GM18951 (cell line): ENCODE measurements around the gene SEC24A.
"Not testable (repeated sequence)": the region's sequence is repeated elsewhere in the genome, so short reads cannot be mapped to it uniquely, and the experiment has no call there.

ENCODE experiments used
- POLR2A ChIP-seq: IDR thresholded peaks from 4 replicates; pipeline ENCODE4 v1.6.1; 2011; ENCODE audit warnings: mild to moderate bottlenecking; ENCODE audit not compliant: insufficient read length, insufficient read depth; ENCODE audit errors: extremely low read depth
- in situ Hi-C: fragments of 300-500 bp; cut with MboI; formaldehyde crosslinking; loops from one replicate; pipeline ENCODE4 v1.12.0; 2022; ENCODE audit warnings: low sequenced_read_pairs, mixed read lengths, inconsistent platforms; ENCODE audit not compliant: unreplicated experiment

SEC24A gene

DNA sequence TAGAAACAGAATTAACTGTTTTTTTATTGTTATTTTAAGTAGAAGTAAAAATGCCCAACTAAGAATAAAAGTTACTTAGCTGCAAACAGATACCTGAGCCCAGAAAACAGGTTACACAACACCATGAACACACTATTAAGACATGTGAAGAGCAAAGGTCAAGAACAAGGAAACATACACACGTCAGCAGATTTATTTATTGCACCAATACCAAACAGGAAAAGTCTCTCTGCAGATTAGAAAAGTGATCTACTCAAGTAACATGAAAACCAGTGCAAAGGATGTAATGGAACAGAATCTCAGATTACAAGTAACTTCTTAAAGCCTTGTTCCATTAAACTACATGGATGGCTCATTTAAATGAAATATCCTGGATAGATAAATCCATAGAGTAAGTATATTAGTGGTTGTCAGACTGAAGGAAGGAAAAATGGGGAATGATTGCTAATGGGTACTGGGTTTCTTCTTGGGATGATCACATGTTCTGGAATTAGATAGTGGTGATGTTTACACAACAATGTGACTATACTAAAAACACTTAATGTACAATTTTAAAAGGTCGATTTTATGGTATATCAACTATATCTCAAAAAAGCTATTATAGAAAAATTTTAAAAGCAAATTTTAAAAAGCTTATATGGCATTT is 22.1 kb upstream of the SEC24A start:
- no peak for TF ChIP-seq POLR2A
- in situ Hi-C loops = no loop called here

DNA sequence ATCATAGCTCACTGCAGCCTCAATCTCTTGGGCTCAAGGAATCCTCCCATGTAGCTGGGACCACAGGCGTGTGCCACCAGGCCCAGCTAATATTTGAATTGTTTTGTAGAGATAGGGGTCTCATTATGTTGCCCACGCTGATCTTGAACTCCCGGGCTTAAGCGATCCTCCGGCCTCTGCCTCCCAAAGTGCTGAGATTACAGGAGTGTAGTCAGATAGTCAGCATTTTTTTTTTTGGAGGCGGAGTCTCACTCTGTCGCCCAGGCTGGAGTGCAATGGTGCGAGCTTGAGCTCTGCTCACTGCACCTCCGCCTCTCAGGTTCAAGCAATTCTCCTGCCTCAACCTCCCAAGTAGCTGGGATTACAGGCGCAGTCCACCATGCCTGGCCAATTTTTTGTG is 14.4 kb upstream of the SEC24A start:
- TF ChIP-seq POLR2A = no peak
- in situ Hi-C loops = no loop called here

DNA sequence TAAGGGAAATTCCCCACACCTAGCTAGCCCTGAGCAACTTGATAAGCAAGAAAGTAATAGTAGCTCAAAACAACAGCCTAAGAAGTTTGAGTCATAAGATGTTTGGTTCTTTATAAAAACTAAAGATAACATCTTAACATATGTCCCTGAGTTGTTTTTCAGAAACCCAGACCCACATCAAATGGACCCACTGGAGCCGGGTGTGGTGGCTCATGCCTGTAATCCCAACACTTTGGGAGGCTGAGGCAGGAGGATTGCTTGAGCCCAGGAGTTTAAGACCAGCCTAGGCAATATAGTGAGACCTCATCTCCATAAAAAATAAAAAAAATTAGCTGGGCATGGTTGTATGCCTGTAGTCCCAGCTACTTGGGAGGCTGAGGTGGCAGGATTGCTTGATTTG is 13.2 kb upstream of the SEC24A start:
- in situ Hi-C loops = not testable (repeated sequence)

DNA sequence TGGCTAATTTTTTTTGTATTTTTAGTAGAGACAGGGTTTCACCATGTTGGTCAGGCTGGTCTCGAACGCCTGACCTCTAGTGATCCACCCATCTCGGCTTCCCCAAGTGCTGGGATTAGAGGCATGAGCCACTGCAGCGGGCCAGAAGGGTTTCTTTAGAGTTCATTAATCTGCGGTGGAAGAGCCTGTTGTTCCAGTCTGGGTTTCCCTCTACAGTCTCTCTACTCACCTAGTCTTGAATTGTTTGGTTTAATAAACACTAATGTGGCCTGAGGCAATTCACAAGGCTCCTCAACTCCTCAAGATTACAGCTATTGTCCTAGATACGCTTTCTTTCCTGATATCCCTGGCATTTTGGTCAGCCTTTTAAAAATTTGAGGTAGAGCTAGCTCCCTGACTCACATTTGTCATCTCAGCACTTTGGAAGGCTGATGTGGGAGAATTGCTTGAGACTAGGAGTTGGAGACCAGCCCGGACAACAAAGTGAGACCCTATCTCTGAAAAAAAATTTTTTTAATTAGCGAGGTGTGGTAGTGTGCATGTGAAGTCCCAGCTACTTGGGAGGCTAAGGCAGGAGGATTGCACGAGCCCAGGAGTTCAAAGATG is 11.4 kb upstream of the SEC24A start:
- no peak for TF ChIP-seq POLR2A
- in situ Hi-C loops = no loop called here

DNA sequence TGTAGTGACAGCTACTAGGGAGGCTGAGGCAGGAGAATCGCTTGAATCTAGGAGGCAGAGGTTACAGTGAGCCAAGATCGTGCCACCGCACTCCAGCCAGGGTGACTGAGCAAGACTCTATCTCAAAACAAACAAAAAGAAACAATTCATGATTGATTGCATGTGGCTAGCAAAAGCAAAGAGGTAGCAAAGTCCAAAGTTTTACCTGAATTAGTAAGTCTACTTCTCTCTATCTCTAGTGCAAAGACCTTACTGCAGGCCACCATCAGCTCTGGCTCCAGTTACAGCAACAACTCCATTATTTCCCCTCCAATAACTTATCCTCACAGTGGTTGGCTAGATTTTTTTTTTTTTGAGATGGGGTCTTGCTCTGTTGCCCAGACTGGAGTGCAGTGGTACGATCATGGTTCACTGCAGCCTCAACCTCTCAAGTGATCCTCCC is 9.8 kb upstream of the SEC24A start:
- in situ Hi-C loops = no loop called here
- no peak for TF ChIP-seq POLR2A

DNA sequence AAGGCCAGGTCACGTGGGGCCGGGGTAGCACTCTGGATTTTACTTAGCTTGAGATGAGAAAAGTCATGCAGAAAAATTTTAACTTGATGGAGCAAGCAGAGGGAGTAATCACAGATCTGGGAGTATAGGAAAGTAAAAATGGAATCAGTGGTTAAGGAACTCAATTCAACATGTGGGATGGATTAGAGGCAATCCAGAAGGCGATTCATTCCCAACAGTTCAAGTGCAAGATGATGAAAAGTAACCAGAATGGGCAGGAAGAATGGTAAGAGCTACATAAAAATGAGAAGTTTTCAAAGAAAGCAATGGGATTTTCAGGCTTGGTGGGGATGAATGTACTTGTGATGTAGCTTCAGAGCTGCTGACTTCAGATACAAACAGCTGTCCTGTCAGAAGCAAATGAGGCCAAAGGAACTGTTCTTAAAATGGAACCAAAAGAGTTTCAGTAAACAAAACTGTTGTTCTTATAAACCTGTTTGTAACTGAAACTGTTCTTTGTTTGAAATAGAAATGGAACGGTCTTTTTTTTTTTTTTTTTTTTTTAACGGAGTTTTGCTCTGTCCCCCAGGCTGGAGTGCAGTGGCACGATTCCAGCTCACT is 5.6 kb upstream of the SEC24A start:
- in situ Hi-C loops = no loop called here
- TF ChIP-seq POLR2A = no peak

DNA sequence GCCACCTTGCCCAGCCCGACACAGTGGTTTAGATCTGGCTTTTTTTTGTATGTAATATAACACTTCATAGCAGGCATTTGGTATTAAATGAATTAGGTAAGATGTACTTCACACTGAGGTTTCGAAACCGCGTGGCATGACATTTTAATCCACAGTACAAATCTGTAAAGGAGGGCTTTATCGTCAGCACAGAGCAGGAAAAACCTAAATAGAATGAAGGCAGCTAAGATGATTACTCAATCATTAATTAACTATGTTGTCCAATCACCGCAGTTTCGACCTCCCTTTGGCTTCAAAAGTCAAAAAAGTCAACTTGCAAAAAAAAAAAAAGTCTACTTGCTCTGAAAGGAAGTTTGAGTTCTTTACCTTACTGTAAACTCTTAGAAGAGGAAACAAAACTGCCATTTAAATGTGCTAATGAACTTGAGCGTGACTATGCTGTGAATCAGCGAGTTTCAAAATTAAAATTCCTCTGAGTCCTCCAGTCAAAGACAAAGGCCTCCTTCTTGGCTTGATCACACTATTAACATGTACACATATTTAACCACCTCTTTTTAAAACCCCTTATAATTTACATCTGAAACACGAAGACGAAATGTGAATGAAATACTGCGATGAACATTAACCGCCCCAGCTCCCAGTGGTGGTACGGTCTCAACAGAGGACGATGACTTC is 698 bp upstream of the SEC24A start:
- no peak for TF ChIP-seq POLR2A
- in situ Hi-C loops = no loop called here

DNA sequence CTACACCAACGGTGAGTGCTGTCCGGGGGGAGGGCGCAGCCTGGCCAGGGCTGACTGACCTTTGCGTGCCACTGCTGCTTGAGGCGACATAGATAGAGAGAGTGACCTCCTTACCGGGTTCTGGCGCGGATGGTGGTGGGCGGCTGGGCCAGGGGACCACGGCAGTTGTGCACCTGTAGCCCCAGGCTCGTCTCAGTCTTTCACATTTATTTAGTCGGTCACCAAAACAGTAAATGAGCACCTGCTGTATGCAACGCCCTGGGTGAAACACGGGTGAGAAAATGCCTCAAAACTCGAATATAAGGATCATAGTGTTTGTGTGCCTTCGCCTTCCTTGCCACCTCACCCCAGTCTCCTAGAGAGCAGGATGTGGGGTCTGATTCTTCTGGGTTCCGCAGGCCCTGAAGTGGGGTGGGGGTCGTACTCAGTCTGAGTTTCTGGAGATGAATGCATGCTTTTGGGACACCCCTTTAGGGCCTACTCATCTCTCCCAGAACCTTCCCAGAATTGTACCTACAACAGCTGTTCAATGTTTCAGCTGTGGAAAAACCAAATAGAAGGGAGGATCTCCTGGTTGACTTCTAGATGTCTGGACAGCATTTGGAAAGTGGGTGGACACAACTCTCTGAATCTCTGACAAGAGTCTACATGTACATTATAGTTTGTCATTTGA is 714 bp downstream of the SEC24A start:
- in situ Hi-C loops = no loop called here
- TF ChIP-seq POLR2A = no peak

DNA sequence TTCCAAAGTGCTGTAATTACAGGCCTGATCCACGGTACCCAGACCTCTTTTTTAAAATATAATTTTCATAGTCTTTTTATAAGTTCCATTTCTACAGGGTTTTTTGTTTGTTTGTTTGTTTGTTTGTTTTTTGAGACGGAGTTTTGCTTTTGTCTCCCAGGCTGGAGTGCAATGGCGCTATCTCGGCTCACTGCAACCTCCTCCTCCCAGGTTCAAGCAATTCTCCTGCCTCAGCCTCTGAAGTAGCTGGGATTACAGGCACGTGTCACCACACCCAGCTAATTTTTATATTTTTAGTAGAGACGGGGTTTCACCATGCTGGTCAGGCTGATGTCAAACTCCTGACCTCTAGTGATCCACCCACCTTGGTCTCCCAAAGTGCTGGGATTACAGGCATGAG is 2.1 kb downstream of the SEC24A start:
- in situ Hi-C loops = not testable (repeated sequence)

DNA sequence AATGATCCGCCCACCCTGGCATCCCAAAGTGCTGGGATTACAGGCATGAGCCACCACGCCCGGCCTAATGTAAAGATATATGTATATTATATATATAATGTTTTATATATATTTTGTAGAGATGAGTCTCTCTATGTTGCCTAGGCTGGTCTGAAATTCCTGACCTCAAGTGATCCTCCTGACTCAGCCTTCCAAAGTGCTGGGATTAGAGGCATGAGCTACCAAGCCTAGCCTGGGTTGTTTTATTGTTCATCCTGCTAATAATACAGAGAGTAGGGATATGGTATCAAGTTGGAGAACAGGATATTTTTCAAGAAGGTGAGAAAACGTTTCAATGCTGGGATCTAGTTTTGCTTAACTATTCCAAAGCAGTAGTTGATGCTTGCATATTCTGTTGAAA is 2.9 kb downstream of the SEC24A start:
- TF ChIP-seq POLR2A = no peak
- in situ Hi-C loops = no loop called here

DNA sequence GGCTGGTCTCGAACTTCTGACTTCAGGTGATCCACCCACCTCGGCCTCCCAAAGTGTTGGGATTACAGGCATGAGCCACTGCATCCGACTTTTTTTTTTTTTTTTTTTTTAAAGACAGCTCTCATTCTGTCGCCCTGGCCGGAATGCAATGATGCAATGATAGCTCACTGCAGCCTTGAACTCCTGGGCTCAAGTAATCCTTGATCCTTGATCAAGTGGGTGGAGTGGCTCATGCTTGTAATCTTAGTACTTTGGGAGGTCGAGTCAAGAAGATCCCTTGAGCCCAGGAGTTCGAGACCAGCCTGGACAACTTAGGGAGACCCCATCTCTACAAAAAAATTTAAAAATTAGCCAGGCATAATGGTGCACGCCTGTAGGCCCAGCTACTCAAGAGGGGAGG is 8.1 kb downstream of the SEC24A start:
- in situ Hi-C loops = no loop called here
- no peak for TF ChIP-seq POLR2A

DNA sequence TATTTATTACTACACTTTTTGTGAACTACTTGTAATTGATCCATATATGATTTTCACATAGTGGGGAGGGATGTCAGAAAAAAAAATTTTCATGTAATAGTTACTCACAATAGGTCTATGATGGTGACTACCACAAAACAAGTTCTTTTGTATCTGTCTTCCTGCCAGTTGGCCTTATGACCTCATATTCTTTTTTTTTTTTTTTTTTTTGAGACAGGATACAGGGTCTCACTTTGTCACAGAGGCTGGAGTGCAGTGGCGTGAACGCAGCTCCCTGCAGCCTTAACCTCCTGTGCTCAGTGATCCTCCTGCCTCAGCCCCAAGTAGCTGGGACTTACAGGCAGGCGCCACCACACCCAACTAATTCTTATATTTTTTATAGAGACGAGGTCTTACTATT is 10.9 kb downstream of the SEC24A start:
- in situ Hi-C loops = no loop called here
- TF ChIP-seq POLR2A = no peak

DNA sequence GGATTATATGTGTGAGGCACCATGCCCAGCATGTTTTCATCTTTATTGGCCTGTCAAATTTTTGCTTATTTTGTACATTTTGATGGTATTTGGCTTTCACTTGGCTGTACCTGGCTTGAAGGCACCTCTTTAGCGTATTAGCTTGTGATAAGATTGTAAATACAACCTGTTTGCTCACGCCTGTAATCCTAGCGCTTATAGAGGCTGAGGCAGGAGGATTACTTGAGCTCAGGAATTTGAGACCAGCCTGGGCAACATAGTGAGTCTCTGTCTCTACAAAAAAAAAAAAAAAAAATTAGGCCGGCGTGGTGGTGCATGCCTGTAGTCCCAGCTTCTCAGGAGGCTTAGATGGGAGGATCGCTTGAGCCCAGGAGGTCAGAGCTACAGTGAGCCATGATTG is 11.3 kb downstream of the SEC24A start:
- TF ChIP-seq POLR2A = no peak
- in situ Hi-C loops = no loop called here
